ENCODE measurements around the gene EPHB1.

Gene EPHB1

GRCh38 chr3:135056733-135057310 is 261.8 kb downstream of the EPHB1 start:
- no peak for DNase-seq

GRCh38 chr3:135057996-135058395 is 262.9 kb downstream of the EPHB1 start:
- DNase-seq = no peak

GRCh38 chr3:135059580-135059979 is 264.5 kb downstream of the EPHB1 start:
- DNase-seq = no peak

DNA sequence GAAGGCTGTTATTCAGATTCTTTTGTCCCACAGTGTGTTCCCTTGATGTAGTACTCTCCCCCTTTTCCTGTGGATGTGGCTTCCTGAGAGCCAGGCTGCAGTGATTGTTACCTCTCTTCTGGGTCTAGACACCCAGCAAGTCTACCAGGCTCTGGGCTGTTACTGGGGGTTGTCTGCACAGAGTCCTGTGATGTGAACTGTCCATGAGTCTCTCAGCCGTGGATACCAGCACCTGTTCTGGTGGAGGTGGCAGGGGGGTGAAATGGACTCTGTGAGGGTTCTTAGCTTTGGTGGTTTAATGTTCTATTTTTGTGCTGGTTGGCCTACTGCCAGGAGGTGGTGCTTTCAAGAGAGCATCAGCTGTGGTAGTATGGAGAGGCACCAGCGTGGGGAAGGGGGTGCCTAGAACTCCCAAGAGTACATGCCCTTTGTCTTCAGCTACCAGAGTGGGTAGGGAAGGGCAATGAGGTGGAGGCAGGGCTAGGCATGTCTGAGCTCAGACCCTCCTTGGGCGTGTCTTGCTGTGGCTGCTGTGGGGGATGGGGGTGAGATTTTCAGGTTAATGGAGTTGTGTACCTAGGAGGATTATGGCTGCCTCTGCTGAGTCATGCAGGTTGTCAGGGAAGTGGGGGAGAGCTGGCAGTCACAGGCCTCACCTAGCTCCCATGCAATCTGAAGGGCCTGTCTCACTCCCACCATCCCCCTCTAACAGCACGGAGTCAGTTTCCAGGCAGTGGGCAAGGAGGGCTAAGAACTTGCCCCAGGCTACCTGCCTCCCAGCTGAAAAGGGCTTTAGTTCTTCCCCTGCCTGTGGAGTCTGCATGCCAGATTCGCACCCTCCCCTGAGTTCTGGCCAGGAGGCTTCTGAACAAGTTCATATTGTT is 272.0 kb downstream of the EPHB1 start:
- DNase-seq = peak; percentile 83

DNA sequence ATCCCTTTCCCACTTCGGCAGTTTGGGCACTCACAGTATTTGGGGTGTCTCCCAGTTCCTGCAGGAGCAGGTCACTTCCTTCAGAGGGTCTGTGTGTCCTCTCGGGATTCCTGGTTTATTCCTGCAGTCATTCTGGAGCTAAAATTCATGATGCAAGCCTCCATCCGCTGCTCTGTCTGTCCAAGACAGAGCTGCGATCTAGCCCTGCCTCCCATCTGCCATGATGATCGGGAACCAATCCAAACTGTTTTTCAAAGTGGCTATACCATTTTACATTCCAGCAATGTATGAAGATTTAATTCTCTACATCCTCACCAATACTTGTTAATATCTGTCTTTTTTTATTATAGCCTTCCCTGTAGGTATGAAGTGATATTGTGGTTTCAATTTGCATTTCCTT is 273.0 kb downstream of the EPHB1 start:
- DNase-seq = no peak

DNA sequence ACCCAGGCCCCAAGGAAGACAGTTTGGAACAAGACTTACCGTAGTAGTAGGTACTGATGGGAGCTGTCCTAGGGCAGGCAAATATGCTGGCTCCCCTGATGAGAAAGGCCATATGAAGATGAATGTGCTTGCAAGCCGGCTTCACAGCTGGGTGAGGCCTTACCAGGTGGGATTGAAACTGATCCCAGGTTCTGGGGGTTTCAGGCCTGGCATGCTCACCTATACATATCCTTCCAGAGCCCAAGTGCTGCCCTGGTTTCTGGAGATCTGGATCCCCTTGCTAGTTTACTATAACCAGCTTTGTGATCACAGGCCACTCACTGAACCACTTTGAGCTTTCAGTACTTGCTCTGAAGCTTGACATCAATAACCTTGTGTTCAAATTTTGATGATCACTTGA is 274.3 kb downstream of the EPHB1 start:
- DNase-seq = no peak

DNA sequence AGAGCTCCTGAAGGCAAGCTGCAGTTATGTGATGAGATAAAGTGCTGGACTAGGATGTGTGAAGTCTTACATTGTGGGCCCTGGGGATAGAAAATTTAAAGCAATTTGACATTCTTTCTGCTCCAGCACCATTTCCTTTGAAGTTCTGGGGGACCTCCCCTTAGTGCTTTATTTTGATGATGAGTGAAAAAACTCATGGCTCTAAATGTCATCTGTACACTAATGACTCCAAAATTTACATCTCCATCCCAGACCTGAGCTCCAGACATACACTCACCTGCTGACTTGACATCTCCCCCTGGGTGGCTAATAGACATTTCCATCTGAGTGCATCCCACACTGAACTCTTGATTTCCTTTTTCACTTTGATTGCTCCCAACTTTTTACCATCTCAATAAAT is 276.4 kb downstream of the EPHB1 start:
- no peak for DNase-seq

DNA sequence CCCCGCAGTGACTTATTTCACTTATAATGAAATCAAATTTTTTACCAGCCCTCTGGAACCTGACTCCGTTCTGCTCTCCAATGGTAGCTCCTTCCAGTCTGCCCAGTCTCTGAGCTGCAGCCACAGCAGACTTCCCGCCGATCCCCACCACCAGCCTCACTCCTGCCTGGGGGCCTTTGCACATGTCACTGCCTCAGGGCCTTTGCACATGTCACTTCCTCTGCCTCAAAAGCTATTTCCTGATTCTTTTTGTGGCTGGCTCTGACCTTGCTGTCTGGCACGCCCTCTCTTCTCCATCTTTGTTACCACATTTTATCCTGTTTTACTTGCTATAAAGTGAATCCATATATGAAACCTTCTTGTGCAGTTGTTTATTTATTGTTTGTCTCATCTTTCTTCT is 277.4 kb downstream of the EPHB1 start:
- DNase-seq = no peak

- DNase-seq = no peak
Observed at GRCh38 chr3:135075157-135075556, 280.1 kb downstream of the EPHB1 start.

DNA sequence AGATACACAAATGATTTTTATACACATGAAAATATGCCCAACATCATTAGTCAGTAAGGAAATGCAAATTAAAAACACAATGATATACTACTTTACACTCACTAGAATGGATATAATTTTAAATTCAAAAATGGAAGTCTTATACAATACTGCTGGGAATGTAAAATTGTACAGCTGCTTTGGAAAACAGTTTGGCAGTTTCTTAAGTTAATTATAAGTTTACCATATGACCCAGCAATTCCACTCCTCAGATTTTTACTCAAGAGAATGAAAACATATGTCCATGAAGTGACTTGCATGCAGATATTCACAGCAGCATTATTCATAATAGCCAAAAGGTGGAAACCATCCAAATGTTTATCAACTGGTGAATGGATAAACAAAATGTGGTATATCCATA is 281.3 kb downstream of the EPHB1 start:
- DNase-seq = no peak

DNA sequence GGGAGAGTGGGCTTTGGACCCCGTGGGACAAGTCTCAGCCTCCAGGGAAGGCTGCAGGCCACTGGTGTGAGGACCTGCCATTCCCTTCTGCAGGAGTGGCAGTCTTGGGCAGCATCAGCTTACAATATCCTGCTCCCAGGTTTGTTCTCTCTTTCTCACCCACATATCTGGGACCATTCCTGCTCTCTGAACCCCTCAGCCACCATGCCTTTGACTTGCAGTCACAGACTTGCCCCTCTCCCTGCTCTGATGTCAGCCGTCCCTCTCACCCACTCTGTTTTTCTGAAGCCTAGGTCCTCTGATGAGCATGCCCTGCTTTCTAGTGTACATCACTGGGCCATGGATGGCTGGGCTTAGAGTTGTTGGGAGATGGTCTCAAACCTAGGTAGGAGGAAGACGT is 282.1 kb downstream of the EPHB1 start:
- no peak for DNase-seq

- DNase-seq = no peak
Observed at GRCh38 chr3:135078283-135078682, 283.2 kb downstream of the EPHB1 start.

DNA sequence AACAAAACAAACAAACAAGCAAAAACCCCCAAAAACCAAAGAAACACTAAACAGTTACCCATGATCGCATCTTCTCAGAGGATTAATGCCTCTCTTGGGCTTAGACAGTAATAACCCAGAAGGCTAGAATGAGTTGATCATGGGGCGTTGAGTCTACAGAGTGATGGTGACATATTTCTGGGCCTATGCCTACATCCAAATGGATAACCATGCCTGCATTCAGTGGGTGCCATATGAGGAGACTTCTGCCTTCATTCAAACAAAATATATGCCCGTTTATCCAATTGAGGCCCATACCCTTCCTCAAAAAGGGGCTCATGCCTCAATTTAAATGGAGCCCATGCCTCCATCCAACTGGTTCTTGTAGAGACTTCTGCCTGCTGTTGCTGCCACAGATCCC is 284.0 kb downstream of the EPHB1 start:
- DNase-seq = no peak

DNA sequence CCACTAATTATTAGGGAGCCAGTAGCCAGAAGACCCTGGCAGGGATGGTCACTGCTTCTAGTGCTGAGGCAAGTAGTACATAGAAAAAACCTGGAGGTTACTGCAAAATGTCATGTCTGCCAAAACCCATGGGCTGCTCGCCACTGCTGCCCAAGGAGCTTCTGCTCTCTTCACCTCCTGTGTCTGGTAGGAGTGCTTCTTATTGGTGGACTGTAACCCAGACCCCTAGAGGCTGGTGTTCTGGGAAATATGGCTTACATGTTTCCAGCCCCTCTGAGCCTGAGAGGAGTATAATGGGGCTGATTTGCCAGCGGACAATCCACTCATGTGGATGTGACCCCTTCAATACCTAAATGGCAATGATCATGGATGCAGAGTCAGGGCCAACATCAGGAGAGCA is 286.4 kb downstream of the EPHB1 start:
- no peak for DNase-seq

- no peak for DNase-seq
Observed at GRCh38 chr3:135081856-135082434, 286.9 kb downstream of the EPHB1 start.

GRCh38 chr3:135082706-135083105 is 287.6 kb downstream of the EPHB1 start:
- DNase-seq = no peak

- DNase-seq = peak; percentile 43
Observed at GRCh38 chr3:135083179-135083578, 288.1 kb downstream of the EPHB1 start.

DNA sequence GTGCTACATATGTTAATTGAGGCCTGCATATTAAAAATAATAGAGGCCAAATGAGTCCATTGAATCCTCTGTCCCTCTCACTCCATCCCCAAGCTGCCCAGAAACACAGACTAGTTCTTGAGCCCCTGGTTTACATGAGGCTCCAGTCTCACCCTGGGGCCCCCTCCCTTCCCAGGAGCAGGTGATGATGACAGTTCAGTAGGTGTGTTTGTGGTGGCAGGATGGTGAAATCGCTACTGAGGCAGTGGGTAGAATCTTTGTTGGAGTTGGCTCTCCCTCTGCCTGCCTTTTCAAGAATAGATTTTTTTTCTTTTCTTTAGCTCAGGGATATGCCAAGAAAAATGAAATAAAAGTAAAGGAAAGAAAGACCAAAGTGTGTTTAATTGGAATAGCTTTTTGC is 288.7 kb downstream of the EPHB1 start:
- no peak for DNase-seq

GRCh38 chr3:135084405-135084804 is 289.3 kb downstream of the EPHB1 start:
- DNase-seq = peak; percentile 49

- DNase-seq = no peak
Observed at GRCh38 chr3:135084976-135085375, 289.9 kb downstream of the EPHB1 start.

- no peak for DNase-seq
Observed at GRCh38 chr3:135085652-135086436, 290.8 kb downstream of the EPHB1 start.

GRCh38 chr3:135087782-135088181 is 292.7 kb downstream of the EPHB1 start:
- DNase-seq = no peak

- DNase-seq = no peak
Observed at GRCh38 chr3:135089451-135089850, 294.4 kb downstream of the EPHB1 start.

Data from NCI-H2107 (cell line).